HEK293 (cell line): ENCODE measurements around the gene ENHO.

Experiments used
- CTCF ChIP-seq: fragments of 450-650 bp; formaldehyde crosslinking; IDR thresholded peaks from 2 replicates; pipeline ENCODE4 v1.5.1; 2016; ENCODE audit warnings: missing biosample characterization, missing genetic modification characterization
- GLIS1 ChIP-seq: fragments of 450-650 bp; formaldehyde crosslinking; IDR thresholded peaks from 2 replicates; pipeline ENCODE4 v1.5.1; 2016; ENCODE audit warnings: missing biosample characterization, missing genetic modification characterization
- KLF7 ChIP-seq: fragments of 450-650 bp; formaldehyde crosslinking; IDR thresholded peaks from 2 replicates; pipeline ENCODE4 v1.5.1; 2016; ENCODE audit warnings: missing biosample characterization, missing genetic modification characterization, borderline replicate concordance
- ZBTB1 ChIP-seq: fragments of 450-650 bp; formaldehyde crosslinking; IDR thresholded peaks from 2 replicates; pipeline ENCODE4 v1.5.1; 2016; ENCODE audit warnings: missing biosample characterization, missing genetic modification characterization
- ZBTB11 ChIP-seq: fragments of 450-650 bp; formaldehyde crosslinking; conservative IDR thresholded peaks from 2 replicates; pipeline ENCODE4 v1.5.1; 2016; ENCODE audit warnings: low read depth, missing biosample characterization, missing genetic modification characterization
- ZNF140 ChIP-seq: fragments of 450-650 bp; formaldehyde crosslinking; IDR thresholded peaks from 2 replicates; pipeline ENCODE4 v1.5.1; 2016; ENCODE audit warnings: missing biosample characterization, missing genetic modification characterization
- ZNF214 ChIP-seq: fragments of 450-650 bp; formaldehyde crosslinking; IDR thresholded peaks from 2 replicates; pipeline ENCODE4 v1.5.1; 2017; ENCODE audit warnings: missing biosample characterization, mild to moderate bottlenecking, missing genetic modification characterization, borderline replicate concordance
- ZNF239 ChIP-seq: fragments of 450-650 bp; formaldehyde crosslinking; IDR thresholded peaks from 2 replicates; pipeline ENCODE4 v1.5.1; 2016; ENCODE audit warnings: missing biosample characterization, missing genetic modification characterization
- ZNF24 ChIP-seq: fragments of 450-650 bp; formaldehyde crosslinking; IDR thresholded peaks from 2 replicates; pipeline ENCODE4 v1.5.1; 2016; ENCODE audit warnings: missing biosample characterization, missing genetic modification characterization
- ZNF510 ChIP-seq: fragments of 450-650 bp; formaldehyde crosslinking; IDR thresholded peaks from 2 replicates; pipeline ENCODE4 v1.5.1; 2018; ENCODE audit warnings: mild to moderate bottlenecking, missing genetic modification characterization, missing biosample characterization; ENCODE audit not compliant: insufficient replicate concordance
- ZNF621 ChIP-seq: fragments of 450-650 bp; formaldehyde crosslinking; IDR thresholded peaks from 2 replicates; pipeline ENCODE4 v1.5.1; 2017; ENCODE audit warnings: missing biosample characterization, missing genetic modification characterization
- ZNF677 ChIP-seq: fragments of 450-650 bp; IDR thresholded peaks from 2 replicates; pipeline ENCODE4 v1.5.0; 2018; ENCODE audit warnings: missing biosample characterization, mild to moderate bottlenecking, missing genetic modification characterization, moderate library complexity

- TF ChIP-seq CTCF (tag by site-specific recombination) (no peak), ZNF140 (no peak), ZNF239 (tag by site-specific recombination) (no peak), GLIS1 (no peak), ZNF621 (no peak), ZNF677 (tag by site-specific recombination) (no peak), ZNF214 (tag by site-specific recombination) (no peak), KLF7 (no peak), ZNF24 (tag by site-specific recombination) (no peak), ZBTB11 (tag by site-specific recombination) (no peak), ZNF510 (tag by site-specific recombination) (no peak), ZBTB1 (tag by site-specific recombination) (no peak)
These were observed 48.7 kb upstream of the ENHO start for GRCh38 chr9:34571481-34571810.
